ENCODE measurements around the gene LAMB1.

DNA sequence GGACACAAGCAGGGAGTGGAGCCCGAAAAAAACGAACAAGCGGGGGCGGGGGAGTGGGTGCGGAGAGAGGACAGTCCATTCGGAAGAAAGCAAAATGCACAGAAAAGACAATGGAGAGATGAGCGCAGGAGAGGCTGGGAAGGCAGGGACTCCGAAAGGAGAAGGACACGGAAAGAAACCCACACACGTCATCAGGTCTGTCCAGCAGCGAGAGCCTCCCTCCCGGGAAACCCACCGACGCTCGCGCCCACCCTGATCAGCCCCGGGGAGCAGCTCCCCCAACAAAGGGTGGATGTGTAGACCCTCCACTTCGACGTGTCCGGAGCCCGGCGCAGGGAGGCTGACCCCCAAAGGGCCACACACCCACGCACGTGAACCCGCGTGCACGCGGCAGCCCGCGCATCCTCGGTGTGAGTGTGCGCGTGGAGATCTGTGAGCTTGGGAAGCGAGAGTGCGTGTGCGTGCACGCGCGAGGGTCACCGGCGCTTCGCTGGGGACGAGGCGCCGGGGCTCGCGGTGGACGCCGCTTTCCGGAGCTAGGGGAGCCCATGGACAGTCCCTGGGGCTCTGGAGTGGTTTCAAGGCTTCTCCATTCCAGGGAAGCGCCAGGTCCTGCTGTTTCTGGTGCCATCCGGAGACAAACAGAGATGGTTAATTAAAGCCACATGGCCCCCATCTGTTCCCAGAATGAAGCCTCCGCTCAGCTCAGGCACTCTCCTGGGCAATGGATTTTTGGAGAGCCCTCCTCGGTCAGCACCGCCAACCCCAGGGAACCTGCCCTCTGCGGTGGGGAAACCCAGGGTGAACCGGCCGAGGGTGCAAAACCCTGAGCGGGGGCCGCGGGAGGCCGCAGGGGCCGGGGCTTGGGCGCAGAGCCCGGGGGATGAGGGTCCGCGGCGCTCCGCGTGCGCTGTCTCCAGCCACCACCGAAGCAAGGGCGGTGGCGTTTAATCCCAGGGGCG is 916 bp downstream of the LAMB1 start:
- TF ChIP-seq, protein P1, sequence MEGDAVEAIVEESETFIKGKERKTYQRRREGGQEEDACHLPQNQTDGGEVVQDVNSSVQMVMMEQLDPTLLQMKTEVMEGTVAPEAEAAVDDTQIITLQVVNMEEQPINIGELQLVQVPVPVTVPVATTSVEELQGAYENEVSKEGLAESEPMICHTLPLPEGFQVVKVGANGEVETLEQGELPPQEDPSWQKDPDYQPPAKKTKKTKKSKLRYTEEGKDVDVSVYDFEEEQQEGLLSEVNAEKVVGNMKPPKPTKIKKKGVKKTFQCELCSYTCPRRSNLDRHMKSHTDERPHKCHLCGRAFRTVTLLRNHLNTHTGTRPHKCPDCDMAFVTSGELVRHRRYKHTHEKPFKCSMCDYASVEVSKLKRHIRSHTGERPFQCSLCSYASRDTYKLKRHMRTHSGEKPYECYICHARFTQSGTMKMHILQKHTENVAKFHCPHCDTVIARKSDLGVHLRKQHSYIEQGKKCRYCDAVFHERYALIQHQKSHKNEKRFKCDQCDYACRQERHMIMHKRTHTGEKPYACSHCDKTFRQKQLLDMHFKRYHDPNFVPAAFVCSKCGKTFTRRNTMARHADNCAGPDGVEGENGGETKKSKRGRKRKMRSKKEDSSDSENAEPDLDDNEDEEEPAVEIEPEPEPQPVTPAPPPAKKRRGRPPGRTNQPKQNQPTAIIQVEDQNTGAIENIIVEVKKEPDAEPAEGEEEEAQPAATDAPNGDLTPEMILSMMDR (IDR thresholded peaks at IDR 0.05), result no peak
- peak in 1 of 2 donors; percentile 41 for TF ChIP-seq POLR2A (IDR thresholded peaks at IDR 0.05)
